Sigmoid colon (tissue), 7 donors: ENCODE data around the gene RRN3. TPM values are rescaled to one million over a fixed set of nuclear protein-coding genes. Genes with fewer than 3 reads are reported as not detected.

Source experiments
- polyA plus RNA-seq, 3 donors: library from polyadenylated mRNA; stranded (reverse); fragments of 200-250 nt; gene quantifications; one replicate each; pipeline ENCODE4 v1.2.3, GENCODE V29; 2013
- small RNA-seq, 3 donors: library from RNA; depleted of rRNA; stranded (forward); fragments of <200 nt; gene quantifications; one replicate each; pipeline ENCODE3, GENCODE V24; 2016
- total RNA-seq, 4 donors: library from RNA; depleted of rRNA; stranded (reverse); fragments of >200 nt; gene quantifications; one replicate each; pipeline ENCODE4 v1.1.0, GENCODE V29; 2016
- donor health status: healthy with polysubstance abuse.
- donor health status: Bipolar disorder and iron deficiency.
- donor health status: healthy.

The RRN3 gene
- total and polyA plus RNA-seq, 7 donors = 14.5 to 27.2 (median 21.3) TPM

Small RNA genes lying within 50 kb of the gene (small RNA-seq; reads per million reads assigned to genes)
- gene MIR1972-1 = 0 reads per million in 3 donors

Other genes starting within 250 kb of the RRN3 start
- 100 to 1,000 TPM in 1 of 4 donors, 10 to 100 TPM in 3; 36.0 to 152 (median 62.9) TPM for gene NPIPA1, start 156.8 kb downstream of the RRN3 start, total RNA-seq
- 10 to 100 TPM in 2 of 3 donors, 1 to 10 TPM in 1; 8.1 to 51.4 (median 17.4) TPM for gene NPIPA1, start 156.8 kb downstream of the RRN3 start, polyA plus RNA-seq
- gene PDXDC1, start 119.2 kb downstream of the RRN3 start, total RNA-seq = 10 to 100 TPM; 46.4 to 57.3 (median 52.2) TPM
- 100 to 1,000 TPM in 1 of 3 donors, 10 to 100 TPM in 2; 94.3 to 112 (median 99.6) TPM for gene PDXDC1, start 119.2 kb downstream of the RRN3 start, polyA plus RNA-seq
- gene NTAN1, start 38.2 kb downstream of the RRN3 start, total RNA-seq = 10 to 100 TPM; 61.2 to 90.6 (median 74.8) TPM
- 100 to 1,000 TPM in 2 of 3 donors, 10 to 100 TPM in 1; 32.8 to 112 (median 101) TPM for gene NTAN1, start 38.2 kb downstream of the RRN3 start, polyA plus RNA-seq